Stimulated activated CD8-positive, alpha-beta memory T cell treated with anti-CD3 and anti-CD28 coated beads, Interleukin-12 subunit alpha, Interleukin-12 subunit beta, amount 100 ng/mL, for 1 hour (primary cell): ENCODE data around the gene KCNS3.

Source experiments
- DNase-seq: peaks from one replicate; pipeline ENCODE4 v3.0.0-alpha.2; 2020; ENCODE audit warnings: low read depth

KCNS3 gene

GRCh38 chr2:17878281-17879136, at the start of gene KCNS3:
KCNS3 (plus strand) TSS chr2:17878667; CDS start chr2:17931009, 52,342 bp downstream.
- no peak for DNase-seq

DNA sequence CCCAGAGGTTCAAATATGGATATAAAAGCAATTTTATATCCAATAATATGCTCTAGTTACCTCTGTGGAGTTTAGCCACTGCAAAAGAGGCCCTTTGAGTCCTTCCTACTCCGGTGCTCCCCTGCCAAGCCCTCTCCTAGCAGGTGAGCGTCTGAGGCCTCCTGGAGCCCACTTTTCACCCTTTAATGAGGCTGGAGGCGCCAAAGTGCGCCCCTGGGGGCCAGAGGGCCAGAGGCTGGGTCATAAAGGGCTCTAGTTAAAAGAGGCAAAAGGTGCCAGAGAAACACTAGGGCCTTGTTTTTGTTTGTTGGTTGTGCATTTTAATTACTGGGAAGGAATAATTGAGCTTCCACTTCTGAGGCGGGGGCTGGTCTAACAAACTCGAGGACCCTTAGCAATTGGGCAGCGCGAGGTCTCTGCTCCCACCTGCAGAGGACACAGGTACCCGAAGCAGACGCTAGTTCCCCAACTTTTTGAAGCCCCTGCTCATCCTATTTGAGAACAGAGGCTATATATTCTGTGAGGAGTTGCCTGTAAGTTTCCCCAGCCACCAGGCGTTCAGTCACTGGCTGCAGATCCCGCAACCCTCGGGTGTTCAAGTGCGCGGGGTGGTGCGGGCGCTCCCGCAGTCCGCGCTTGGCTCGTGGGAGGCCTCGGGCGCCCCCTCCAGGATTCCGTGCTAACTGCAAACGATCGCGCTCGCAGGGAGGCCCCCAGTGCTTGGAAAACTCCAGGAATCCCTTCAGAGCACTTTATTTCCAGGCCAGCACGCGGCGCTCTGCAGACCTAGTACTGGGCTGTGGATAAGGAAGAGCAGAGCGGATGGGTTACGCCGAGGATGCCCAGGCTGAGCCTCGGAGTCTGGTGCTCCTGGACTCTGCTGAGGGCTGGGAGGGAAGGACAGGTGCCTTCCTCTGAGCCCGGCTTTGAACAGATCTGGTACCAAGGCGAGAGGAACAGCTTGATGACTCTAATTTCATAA, 48.1 kb upstream of the KCNS3 start:
- DNase-seq, result no peak

DNA sequence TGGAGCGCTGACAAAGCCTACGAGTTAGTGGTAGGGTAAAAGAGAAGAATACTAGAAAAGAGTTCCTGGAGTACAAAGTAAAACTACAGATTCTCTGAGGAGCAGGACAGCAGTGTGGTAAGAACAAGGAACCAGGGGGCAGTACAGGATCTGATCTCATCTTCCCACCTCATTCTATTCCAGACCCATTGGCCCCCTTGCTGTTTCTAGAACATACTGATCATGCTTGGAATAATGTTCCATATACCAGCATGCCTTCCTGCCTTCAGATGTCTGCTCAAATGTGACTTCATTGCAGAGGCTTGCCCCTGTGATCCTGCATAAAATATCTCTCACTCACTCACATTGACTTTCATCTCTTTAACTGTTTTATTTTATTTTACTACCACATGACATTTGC, 43.0 kb upstream of the KCNS3 start:
- DNase-seq, result no peak

GRCh38 chr2:17839959-17840358, 38.5 kb upstream of the KCNS3 start:
- DNase-seq, result no peak

GRCh38 chr2:17843457-17843856, 35.0 kb upstream of the KCNS3 start:
- DNase-seq, result no peak

DNA sequence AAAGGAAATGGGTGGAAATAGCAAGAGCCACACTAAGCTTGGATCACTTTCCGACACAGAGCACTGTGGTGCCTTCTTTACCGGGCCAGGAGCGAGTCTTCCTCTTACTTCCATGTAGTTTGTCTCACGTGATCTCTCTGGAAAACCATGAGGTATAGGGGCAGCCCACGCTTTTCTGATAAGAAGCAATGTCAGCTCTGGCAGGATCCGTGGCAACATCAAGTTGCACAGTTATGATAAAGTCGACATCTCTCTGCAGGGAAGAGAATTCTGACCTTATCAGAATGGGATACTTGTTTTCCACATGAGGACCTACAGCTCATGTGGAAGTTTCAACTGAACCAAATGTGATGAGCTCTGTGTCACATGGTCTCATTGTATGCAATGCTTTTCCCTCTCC, 32.7 kb upstream of the KCNS3 start:
- no peak for DNase-seq

- no peak for DNase-seq
Measured at GRCh38 chr2:17846676-17847075, 31.8 kb upstream of the KCNS3 start.

- DNase-seq, result no peak
Measured at GRCh38 chr2:17847236-17847635, 31.2 kb upstream of the KCNS3 start.

- DNase-seq, result no peak
Measured at GRCh38 chr2:17849275-17849674, 29.2 kb upstream of the KCNS3 start.

GRCh38 chr2:17850151-17850550, 28.3 kb upstream of the KCNS3 start:
- DNase-seq, result no peak

- DNase-seq, result no peak
Measured at GRCh38 chr2:17851731-17852585, 26.5 kb upstream of the KCNS3 start.

- no peak for DNase-seq
Measured at GRCh38 chr2:17853799-17854198, 24.7 kb upstream of the KCNS3 start.

GRCh38 chr2:17857021-17857420, 21.4 kb upstream of the KCNS3 start:
- no peak for DNase-seq

DNA sequence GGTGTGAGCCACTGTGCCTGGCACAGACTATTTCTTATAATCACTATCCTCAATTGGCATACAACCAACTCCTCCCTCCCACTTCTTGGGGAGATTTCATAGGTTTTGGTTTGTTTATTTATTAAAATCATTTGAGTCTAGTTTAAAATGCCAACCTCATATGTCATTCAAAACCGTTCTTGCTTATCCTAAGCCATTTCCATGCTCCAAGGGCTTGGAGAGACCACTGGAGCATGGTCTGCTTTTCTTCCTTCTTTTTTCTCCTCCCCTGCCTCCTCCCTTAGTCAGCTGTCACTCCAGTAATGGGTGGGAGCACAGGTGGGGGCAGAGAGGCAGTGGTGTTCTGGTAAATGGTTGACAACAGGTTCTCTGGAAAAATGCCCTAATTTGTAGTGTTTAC, 20.4 kb upstream of the KCNS3 start:
- DNase-seq, result no peak

DNA sequence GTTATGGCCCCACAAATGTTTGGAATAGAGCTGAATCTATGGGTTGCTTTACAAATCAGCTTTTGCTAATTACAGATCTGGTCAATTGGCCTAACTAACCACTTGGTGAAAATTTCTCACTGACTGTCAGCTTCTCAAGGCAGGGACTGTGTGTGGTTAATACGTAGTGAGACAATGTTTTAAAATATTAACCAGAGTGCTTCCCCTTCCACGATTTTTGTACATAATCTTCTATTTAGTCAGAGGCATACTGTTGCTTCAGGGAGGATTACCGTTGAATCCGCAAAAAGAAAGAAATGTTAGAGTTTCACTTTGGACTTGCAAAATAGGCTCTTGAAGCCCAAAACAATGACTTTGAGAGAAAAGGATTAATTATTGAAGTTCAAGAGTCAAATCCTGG, 14.9 kb upstream of the KCNS3 start:
- DNase-seq, result no peak

DNA sequence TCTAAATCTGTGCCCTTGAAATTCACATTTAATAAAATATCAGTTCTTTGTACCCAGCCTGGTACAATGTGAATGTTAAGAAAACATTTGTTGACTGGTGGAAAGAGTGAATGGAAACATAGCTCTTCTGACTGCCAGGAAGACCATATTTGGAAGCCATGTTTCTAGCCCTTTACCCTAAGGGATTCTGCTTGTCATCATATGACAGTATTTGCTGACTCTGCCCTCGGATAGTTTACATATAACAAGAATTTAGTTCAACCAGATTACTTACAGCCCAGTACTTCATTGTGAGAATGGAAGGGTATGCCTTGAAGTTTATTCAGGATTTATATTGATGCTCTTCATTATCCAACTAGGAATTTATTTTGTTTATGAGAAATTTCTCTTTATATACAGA, 13.8 kb upstream of the KCNS3 start:
- DNase-seq, result no peak

DNA sequence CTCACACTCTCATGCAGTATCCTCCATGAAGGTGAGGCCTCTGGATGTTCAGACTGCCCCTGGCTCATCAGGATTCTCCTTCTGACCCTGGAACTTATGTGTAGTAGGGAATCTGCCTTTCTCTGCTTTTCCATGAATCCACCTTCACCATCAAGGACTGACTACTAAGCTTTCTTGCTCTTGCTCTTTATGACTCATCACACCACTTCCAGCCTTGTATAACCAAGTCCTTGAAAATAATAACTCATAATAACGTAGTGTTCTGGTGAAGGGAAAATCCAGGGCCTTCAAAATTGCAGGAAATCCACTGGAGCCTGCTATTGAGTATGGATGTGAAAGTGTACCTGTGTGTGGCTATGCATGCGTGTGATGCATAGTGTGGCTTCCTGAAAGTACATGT, 11.3 kb upstream of the KCNS3 start:
- no peak for DNase-seq

- DNase-seq, result no peak
Measured at GRCh38 chr2:17869128-17869527, 9.3 kb upstream of the KCNS3 start.

GRCh38 chr2:17871639-17872038, 6.8 kb upstream of the KCNS3 start:
- no peak for DNase-seq

DNA sequence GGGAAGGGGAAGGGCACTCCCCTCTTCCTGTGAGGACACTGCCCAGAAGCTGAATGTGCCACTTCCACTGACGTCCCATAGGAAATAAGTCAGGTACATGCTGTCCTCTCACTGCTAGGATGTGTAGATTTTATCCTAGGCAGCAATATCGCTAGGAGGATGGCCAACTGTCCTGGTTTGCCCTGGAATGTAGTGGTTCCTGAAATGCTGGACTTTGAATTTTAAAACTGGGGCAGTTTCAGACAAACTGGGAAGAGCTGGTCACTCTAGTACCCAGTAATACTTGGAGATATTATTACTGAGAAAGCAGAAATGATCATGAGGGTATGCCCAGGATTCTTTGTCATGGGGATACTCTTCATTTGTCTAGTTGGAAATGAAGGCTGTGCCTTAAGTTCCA, 5.4 kb upstream of the KCNS3 start:
- no peak for DNase-seq

DNA sequence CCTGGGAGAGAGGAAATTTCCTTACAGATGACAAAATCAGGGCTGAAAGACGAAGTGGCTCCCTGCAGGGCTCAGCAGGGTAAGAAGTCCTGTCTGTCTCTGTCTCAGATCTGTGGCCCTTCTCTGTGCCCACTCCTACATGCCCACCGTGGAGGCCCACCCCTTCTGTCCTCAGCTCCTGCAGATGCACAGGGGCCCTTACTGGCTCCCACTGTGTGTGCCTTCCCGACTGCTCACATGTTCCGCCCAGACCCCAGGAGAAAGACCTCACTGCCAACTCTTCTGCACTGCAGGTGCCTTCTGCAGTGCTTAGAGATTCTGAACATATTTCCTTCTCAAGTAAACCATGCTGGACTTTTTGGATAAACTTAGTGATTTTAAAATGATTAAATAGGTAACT, 1.9 kb upstream of the KCNS3 start:
- DNase-seq, result no peak

GRCh38 chr2:17877811-17878280, 621 bp upstream of the KCNS3 start:
- no peak for DNase-seq
